ENCODE measurements around the gene SLC4A1AP. TPM values are rescaled to one million over a fixed set of nuclear protein-coding genes. Genes with fewer than 3 reads are reported as not detected.

The SLC4A1AP gene
- total RNA-seq, 2 donors from 2014 or later, result 16.1 to 17.1 TPM

DNA sequence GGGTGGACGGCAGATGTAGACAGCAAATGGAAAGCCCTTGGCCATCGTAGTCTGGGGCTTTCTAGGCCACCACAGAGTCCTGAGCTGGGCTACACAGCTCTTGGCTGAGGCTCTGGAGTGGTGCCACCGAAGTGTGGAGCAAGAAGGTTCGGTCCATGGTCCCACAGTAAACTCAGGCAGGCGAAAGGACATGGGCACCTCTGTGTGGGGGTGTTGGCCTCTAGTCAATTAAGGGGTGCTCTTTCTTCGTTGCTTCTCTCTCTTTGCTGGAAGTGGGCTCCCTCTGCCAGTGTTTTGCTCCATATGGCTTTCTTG lies 73.2 kb downstream of the SLC4A1AP start:
- Histone ChIP-seq H3K4me3 (no peak overlapping the region), H3K4me1 (peaks cover 7% of the 10 kb centered on the region), H3K27ac (no peak overlapping the region), H3K9me3 (no peaks in the 10 kb centered on the region), H3K9ac (ENCODE audit: low read depth in 2 of 2, low read length in 2 of 2) (no peak overlapping the region), H3K36me3 (no peaks in the 10 kb centered on the region), H3K27me3 (no peaks in the 10 kb centered on the region)
- TF ChIP-seq CTCF (IDR thresholded peaks at IDR 0.05), result no peak
- DNase-seq, result no peak
- intact Hi-C loops (cut with DNase I), result no loop called here

DNA sequence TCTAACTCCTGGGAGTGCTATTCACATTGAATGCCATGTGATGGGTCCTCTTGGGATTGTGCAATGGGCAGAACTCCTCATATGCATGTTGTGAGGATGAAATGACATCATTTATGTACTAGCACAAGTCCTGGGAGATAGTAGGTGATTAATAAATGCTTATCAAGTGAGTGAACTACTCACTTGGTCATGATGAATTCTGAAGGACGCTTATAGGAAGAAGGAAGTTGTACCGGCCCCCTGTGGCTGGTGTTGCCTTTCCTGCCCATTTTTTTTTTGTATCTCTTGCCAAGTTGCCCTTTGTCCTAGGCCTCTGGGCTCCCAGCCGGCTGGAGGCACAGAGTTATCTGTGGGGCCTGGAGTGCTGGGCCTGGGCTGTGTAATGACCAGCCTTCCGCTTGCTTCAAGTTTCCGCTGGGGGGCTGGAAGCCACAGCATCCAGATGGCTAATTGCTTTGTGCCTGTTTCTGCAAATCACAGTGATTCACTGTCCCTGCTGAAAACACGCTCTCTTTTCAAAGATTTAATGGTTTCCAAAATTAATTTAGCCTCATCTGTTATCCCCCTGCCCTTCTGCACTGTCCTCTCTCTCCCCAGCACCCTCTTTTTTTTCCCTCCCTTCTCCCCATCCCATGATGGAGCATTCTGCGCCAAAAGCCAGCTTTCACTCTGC lies 74.1 kb downstream of the SLC4A1AP start:
- Histone ChIP-seq H3K27ac (peak overlapping the region; percentile 34), H3K4me1 (peaks cover 7% of the 10 kb centered on the region), H3K9me3 (no peaks in the 10 kb centered on the region), H3K4me3 (no peak overlapping the region), H3K9ac (ENCODE audit: low read depth in 2 of 2, low read length in 2 of 2) (no peak overlapping the region), H3K27me3 (no peaks in the 10 kb centered on the region), H3K36me3 (no peaks in the 10 kb centered on the region)
- intact Hi-C loops (cut with DNase I), result no loop called here
- no peak for DNase-seq
- no peak for TF ChIP-seq CTCF (IDR thresholded peaks at IDR 0.05)

- Histone ChIP-seq H3K27me3 (no peaks in the 10 kb centered on the region), H3K27ac (peak overlapping the region; percentile 34), H3K36me3 (no peaks in the 10 kb centered on the region), H3K4me1 (peaks cover 7% of the 10 kb centered on the region), H3K9me3 (no peaks in the 10 kb centered on the region), H3K9ac (ENCODE audit: low read depth in 2 of 2, low read length in 2 of 2) (no peak overlapping the region), H3K4me3 (no peak overlapping the region)
- no peak for DNase-seq
- no peak for TF ChIP-seq CTCF (IDR thresholded peaks at IDR 0.05)
- intact Hi-C loops (cut with DNase I), result no loop called here
Measured at GRCh38 chr2:27738349-27739057, 74.8 kb downstream of the SLC4A1AP start.

GRCh38 chr2:27739058-27739373 lies 75.3 kb downstream of the SLC4A1AP start:
- no peak for DNase-seq
- intact Hi-C loops (cut with DNase I), result no loop called here
- Histone ChIP-seq H3K27ac (no peak overlapping the region), H3K4me1 (peaks cover 7% of the 10 kb centered on the region), H3K36me3 (no peaks in the 10 kb centered on the region), H3K9ac (ENCODE audit: low read depth in 2 of 2, low read length in 2 of 2) (no peak overlapping the region), H3K9me3 (no peaks in the 10 kb centered on the region), H3K4me3 (no peak overlapping the region), H3K27me3 (no peaks in the 10 kb centered on the region)
- no peak for TF ChIP-seq CTCF (IDR thresholded peaks at IDR 0.05)

GRCh38 chr2:27741673-27742072 lies 78.0 kb downstream of the SLC4A1AP start:
- Histone ChIP-seq H3K9ac (ENCODE audit: low read depth in 2 of 2, low read length in 2 of 2) (no peak overlapping the region), H3K27ac (no peak overlapping the region), H3K4me1 (peaks cover 7% of the 10 kb centered on the region), H3K4me3 (no peak overlapping the region), H3K9me3 (no peaks in the 10 kb centered on the region), H3K36me3 (no peaks in the 10 kb centered on the region), H3K27me3 (no peaks in the 10 kb centered on the region)
- no peak for TF ChIP-seq CTCF (IDR thresholded peaks at IDR 0.05)
- no peak for DNase-seq
- intact Hi-C loops (cut with DNase I), result no loop called here

Data from colonic mucosa (tissue), 4 donors.